Measurements from ENCODE around the gene KMT2C.
"Not testable (repeated sequence)": the region's sequence is repeated elsewhere in the genome, so short reads cannot be mapped to it uniquely, and the experiment has no call there.

KMT2C gene

GRCh38 chr7:152384235-152385200, 51.3 kb downstream of the KMT2C start:
- not testable (repeated sequence) for H2AFZ ChIP-seq (ENCODE audit: low read depth, low read length, severe bottlenecking); H3K9me3 ChIP-seq (ENCODE audit: insufficient read depth, low read length); H3K27me3 ChIP-seq (ENCODE audit: low read length); H3F3A ChIP-seq (ENCODE audit: insufficient read depth); H3K9ac ChIP-seq (ENCODE audit: low read length); H4K20me1 ChIP-seq (ENCODE audit: low read depth, low read length); H3K4me2 ChIP-seq (ENCODE audit: low read depth, low read length, poor library complexity, severe bottlenecking); H3K27ac ChIP-seq (ENCODE audit: low read depth, low read length); H3K4me3 ChIP-seq (ENCODE audit: insufficient read depth, low read length, poor library complexity, severe bottlenecking); H3K36me3 ChIP-seq (ENCODE audit: low read length); H3K9me2 ChIP-seq (replicated peaks; ENCODE audit: insufficient read depth, low read length)
- peaks cover 94% of the 10 kb centered on the region for H3K79me2 ChIP-seq (ENCODE audit: insufficient read depth, low read length)

DNA sequence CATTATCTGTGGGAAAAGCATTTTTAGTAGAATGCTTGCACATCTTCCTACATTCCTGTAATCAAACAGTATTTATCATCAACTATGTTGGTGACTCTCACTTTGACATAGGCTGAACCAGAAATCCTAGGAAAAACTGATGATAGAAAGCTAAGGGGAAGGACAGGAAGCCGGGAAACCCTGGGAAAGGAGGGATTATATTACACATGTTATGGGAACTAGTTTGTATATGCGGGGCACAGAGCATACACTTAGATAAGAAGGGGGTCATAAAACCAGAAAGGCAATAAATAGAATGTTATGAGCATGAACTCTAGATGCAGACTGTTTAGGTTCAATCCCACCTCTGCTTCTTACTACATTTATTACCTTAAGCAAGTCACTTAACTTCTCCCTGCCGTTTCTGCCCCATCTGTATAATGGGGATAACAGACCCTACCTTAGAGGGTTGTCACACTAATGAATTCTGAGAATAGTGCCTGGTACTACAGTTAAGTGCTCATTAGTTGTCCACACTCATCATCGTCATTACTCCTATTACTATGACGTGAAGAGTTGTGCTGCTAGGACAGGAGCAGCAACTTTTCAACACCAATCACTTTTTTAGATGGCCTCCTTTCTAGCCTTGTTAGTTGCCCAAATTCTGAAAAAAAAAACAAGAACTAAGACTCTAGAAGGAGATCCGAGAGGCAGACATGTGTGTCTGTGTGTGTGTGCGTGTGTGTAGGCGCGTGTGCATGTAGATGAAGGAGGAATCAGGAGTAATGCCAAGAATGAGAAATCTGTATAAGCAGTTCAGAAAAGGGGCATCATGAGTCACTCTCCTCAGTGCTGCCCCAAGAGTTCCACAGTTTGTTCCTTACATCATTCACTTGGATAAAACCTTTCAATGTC, 52.2 kb downstream of the KMT2C start:
- Histone ChIP-seq H3F3A (ENCODE audit: insufficient read depth) (no peaks in the 10 kb centered on the region), H4K20me1 (ENCODE audit: low read depth, low read length) (0 out of 2 replicates have a peak, but pooled peaks cover 4% of the 10 kb centered on the region), H3K9ac (ENCODE audit: low read length) (no peak overlapping the region), H3K27ac (ENCODE audit: low read depth, low read length) (no peak overlapping the region), H3K9me2 (replicated peaks; ENCODE audit: insufficient read depth, low read length) (no peaks in the 10 kb centered on the region), H3K27me3 (ENCODE audit: low read length) (no peaks in the 10 kb centered on the region), H3K4me3 (ENCODE audit: insufficient read depth, low read length, poor library complexity, severe bottlenecking) (no peak overlapping the region), H3K4me2 (ENCODE audit: low read depth, low read length, poor library complexity, severe bottlenecking) (no peak overlapping the region), H3K9me3 (ENCODE audit: insufficient read depth, low read length) (no peaks in the 10 kb centered on the region), H3K79me2 (ENCODE audit: insufficient read depth, low read length) (peaks cover 94% of the 10 kb centered on the region), H3K36me3 (ENCODE audit: low read length) (no peaks in the 10 kb centered on the region), H2AFZ (ENCODE audit: low read depth, low read length, severe bottlenecking) (no peak overlapping the region)
- no peak for TF ChIP-seq EZH2phosphoT487 (conservative IDR thresholded peaks at IDR 0.05; ENCODE audit: low read length)
- TF ChIP-seq, protein P1, sequence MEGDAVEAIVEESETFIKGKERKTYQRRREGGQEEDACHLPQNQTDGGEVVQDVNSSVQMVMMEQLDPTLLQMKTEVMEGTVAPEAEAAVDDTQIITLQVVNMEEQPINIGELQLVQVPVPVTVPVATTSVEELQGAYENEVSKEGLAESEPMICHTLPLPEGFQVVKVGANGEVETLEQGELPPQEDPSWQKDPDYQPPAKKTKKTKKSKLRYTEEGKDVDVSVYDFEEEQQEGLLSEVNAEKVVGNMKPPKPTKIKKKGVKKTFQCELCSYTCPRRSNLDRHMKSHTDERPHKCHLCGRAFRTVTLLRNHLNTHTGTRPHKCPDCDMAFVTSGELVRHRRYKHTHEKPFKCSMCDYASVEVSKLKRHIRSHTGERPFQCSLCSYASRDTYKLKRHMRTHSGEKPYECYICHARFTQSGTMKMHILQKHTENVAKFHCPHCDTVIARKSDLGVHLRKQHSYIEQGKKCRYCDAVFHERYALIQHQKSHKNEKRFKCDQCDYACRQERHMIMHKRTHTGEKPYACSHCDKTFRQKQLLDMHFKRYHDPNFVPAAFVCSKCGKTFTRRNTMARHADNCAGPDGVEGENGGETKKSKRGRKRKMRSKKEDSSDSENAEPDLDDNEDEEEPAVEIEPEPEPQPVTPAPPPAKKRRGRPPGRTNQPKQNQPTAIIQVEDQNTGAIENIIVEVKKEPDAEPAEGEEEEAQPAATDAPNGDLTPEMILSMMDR (IDR thresholded peaks at IDR 0.05; ENCODE audit: insufficient read depth, low read length, poor library complexity, severe bottlenecking) = no peak

- no peak for TF ChIP-seq EZH2phosphoT487 (conservative IDR thresholded peaks at IDR 0.05; ENCODE audit: low read length)
- TF ChIP-seq, protein P1 (IDR thresholded peaks at IDR 0.05; ENCODE audit: insufficient read depth, low read length, poor library complexity, severe bottlenecking) = no peak
- Histone ChIP-seq H3K36me3 (ENCODE audit: low read length) (no peaks in the 10 kb centered on the region), H4K20me1 (ENCODE audit: low read depth, low read length) (0 out of 2 replicates have a peak, but pooled peaks cover 4% of the 10 kb centered on the region), H3K9ac (ENCODE audit: low read length) (no peak overlapping the region), H3K9me2 (replicated peaks; ENCODE audit: insufficient read depth, low read length) (no peaks in the 10 kb centered on the region), H3K27ac (ENCODE audit: low read depth, low read length) (no peak overlapping the region), H3K27me3 (ENCODE audit: low read length) (no peaks in the 10 kb centered on the region), H3K79me2 (ENCODE audit: insufficient read depth, low read length) (peaks cover 95% of the 10 kb centered on the region), H3K9me3 (ENCODE audit: insufficient read depth, low read length) (no peaks in the 10 kb centered on the region), H3K4me3 (ENCODE audit: insufficient read depth, low read length, poor library complexity, severe bottlenecking) (no peak overlapping the region), H2AFZ (ENCODE audit: low read depth, low read length, severe bottlenecking) (no peak overlapping the region), H3F3A (ENCODE audit: insufficient read depth) (no peaks in the 10 kb centered on the region), H3K4me2 (ENCODE audit: low read depth, low read length, poor library complexity, severe bottlenecking) (no peak overlapping the region)
Observed at GRCh38 chr7:152382244-152382643, 53.6 kb downstream of the KMT2C start.

DNA sequence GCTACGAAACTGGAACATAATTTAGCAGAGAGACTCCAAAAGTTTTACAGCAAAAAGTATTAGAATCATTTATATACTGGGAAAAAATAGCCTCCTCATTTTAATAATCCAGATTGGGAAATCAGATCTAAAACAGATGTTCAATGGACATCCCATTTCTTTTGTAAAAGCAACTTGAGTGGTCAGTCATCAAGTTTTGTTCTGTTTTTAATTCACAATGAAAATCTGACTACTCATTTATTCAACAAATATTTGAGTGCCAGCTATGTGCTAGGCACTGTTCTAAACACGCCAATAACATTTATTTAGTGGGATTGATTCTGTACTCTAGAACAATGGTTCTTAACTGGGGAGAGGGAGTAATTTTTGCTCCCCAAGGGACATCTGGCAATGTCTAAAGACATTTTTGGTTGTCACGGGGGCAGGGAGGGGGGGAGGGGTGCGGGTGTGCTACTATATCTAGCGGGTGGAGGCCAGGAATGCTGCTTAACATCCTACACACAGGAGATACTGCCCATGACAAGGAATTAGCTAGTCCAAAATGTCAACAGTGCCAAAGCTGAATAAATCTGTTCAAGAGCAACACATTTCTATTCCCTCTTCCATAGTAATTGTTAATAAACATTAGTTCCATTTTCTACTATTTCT, 54.7 kb downstream of the KMT2C start:
- not testable (repeated sequence) for H3K27ac ChIP-seq (ENCODE audit: low read depth, low read length); H3K9ac ChIP-seq (ENCODE audit: low read length); H3F3A ChIP-seq (ENCODE audit: insufficient read depth); H3K4me2 ChIP-seq (ENCODE audit: low read depth, low read length, poor library complexity, severe bottlenecking); H3K9me3 ChIP-seq (ENCODE audit: insufficient read depth, low read length); H3K4me3 ChIP-seq (ENCODE audit: insufficient read depth, low read length, poor library complexity, severe bottlenecking); H3K27me3 ChIP-seq (ENCODE audit: low read length); H2AFZ ChIP-seq (ENCODE audit: low read depth, low read length, severe bottlenecking); H3K36me3 ChIP-seq (ENCODE audit: low read length); H4K20me1 ChIP-seq (ENCODE audit: low read depth, low read length); H3K9me2 ChIP-seq (replicated peaks; ENCODE audit: insufficient read depth, low read length)
- peaks cover 93% of the 10 kb centered on the region for H3K79me2 ChIP-seq (ENCODE audit: insufficient read depth, low read length)

- H3K79me2 ChIP-seq (ENCODE audit: insufficient read depth, low read length) = peaks cover 98% of the 10 kb centered on the region
- not testable (repeated sequence) for H3F3A ChIP-seq (ENCODE audit: insufficient read depth); H3K9ac ChIP-seq (ENCODE audit: low read length); H4K20me1 ChIP-seq (ENCODE audit: low read depth, low read length); H2AFZ ChIP-seq (ENCODE audit: low read depth, low read length, severe bottlenecking); H3K4me2 ChIP-seq (ENCODE audit: low read depth, low read length, poor library complexity, severe bottlenecking); H3K9me3 ChIP-seq (ENCODE audit: insufficient read depth, low read length); H3K36me3 ChIP-seq (ENCODE audit: low read length); H3K27me3 ChIP-seq (ENCODE audit: low read length); H3K27ac ChIP-seq (ENCODE audit: low read depth, low read length); H3K4me3 ChIP-seq (ENCODE audit: insufficient read depth, low read length, poor library complexity, severe bottlenecking); H3K9me2 ChIP-seq (replicated peaks; ENCODE audit: insufficient read depth, low read length)
Observed at GRCh38 chr7:152378497-152378896, 57.3 kb downstream of the KMT2C start.
